MCF 10A (cell line): ENCODE measurements around the gene CHRDL2. TPM values are rescaled to one million over a fixed set of nuclear protein-coding genes. Genes with fewer than 3 reads are reported as not detected.

Experiments
- BruUV-seq: library from RNA; stranded (reverse); fragments of 400-500 nt; replicated peaks from 2 replicates; lab custom pipeline; 2021; lab: Mats Ljungman, UMichigan
- CTCF ChIA-PET: fragments of 300-600 bp; sonication (Branson Sonifier 250); formaldehyde crosslinking; extraction: SDS; loops from one replicate; lab custom pipeline; 2021; ENCODE audit warnings: antibody characterized with exemption, inconsistent platforms; lab: Yijun Ruan, JAX
- POLR2A ChIA-PET: fragments of 300-600, 350-650 bp; sonication (Branson Sonifier 250); formaldehyde crosslinking; extraction: SDS; loops from one replicate; lab custom pipeline; 2020; ENCODE audit warnings: antibody characterized with exemption, inconsistent platforms; lab: Yijun Ruan, JAX
- DNase-seq: peaks from one replicate; pipeline ENCODE4 v3.0.0-alpha.2; 2018; ENCODE audit not compliant: unreplicated experiment
- H3K27ac Mint-ChIP-seq: one replicate; pipeline ENCODE4 v1.8.0; 2022; ENCODE audit warnings: mild to moderate bottlenecking, low read depth, mixed read lengths; ENCODE audit not compliant: unreplicated experiment
- H3K27me3 Mint-ChIP-seq: one replicate; pipeline ENCODE4 v1.8.0; 2022; ENCODE audit warnings: mixed read lengths; ENCODE audit not compliant: insufficient read depth, unreplicated experiment
- H3K36me3 Mint-ChIP-seq: one replicate; pipeline ENCODE4 v1.8.0; 2022; ENCODE audit warnings: mild to moderate bottlenecking, moderate library complexity, mixed read lengths; ENCODE audit not compliant: insufficient read depth, unreplicated experiment
- H3K4me1 Mint-ChIP-seq: one replicate; pipeline ENCODE4 v1.8.0; 2022; ENCODE audit warnings: mixed read lengths; ENCODE audit not compliant: insufficient read depth, unreplicated experiment
- H3K4me3 Mint-ChIP-seq: one replicate; pipeline ENCODE4 v1.8.0; 2022; ENCODE audit warnings: mild to moderate bottlenecking, moderate library complexity, mixed read lengths; ENCODE audit not compliant: unreplicated experiment
- H3K9me3 Mint-ChIP-seq: one replicate; pipeline ENCODE4 v1.8.0; 2022; ENCODE audit warnings: mixed read lengths; ENCODE audit not compliant: unreplicated experiment
- CTCF ChIP-seq: fragments of 200-600 bp; IDR thresholded peaks from one replicate; pipeline ENCODE4 v1.8.0; 2022; ENCODE audit warnings: antibody characterized with exemption, mild to moderate bottlenecking; ENCODE audit not compliant: unreplicated experiment
- intact Hi-C: fragments of 100-400 bp; cut with micrococcal nuclease; formaldehyde crosslinking; loops from 2 replicates; pipeline ENCODE4 v1.14.1; 2022
- total RNA-seq: library from RNA; stranded (reverse); gene quantifications from 2 replicates; pipeline ENCODE4 v1.2.3, GENCODE V29; 2022

The CHRDL2 gene
- total RNA-seq, 1 experiment from 2014 or later: not detected

GRCh38 chr11:74734559-74734925, 3.3 kb upstream of the CHRDL2 start:
- BruUV-seq: no TSS peak
- no peak for TF ChIP-seq CTCF
- intact Hi-C loops: no loop called here
- ChIA-PET CTCF (interaction anchor here (0.9 to 2.2 kb wide), 4 partner anchors 8 to 1940 kb away, joined by 3 to 13 read pairs (median 6); no protein-coding TSS in a partner anchor), POLR2A (no interaction called here)
- DNase-seq: no peak
- H3K9me3 Mint-ChIP-seq: no peaks in the 10 kb centered on the region
- H3K36me3 Mint-ChIP-seq: no peaks in the 10 kb centered on the region
- H3K27ac Mint-ChIP-seq: no peak overlapping the region
- peaks cover 48% of the 10 kb centered on the region for H3K27me3 Mint-ChIP-seq
- H3K4me1 Mint-ChIP-seq: peaks cover 6% of the 10 kb centered on the region
- no peak overlapping the region for H3K4me3 Mint-ChIP-seq

GRCh38 chr11:74730571-74731260, 510 bp downstream of the CHRDL2 start:
- intact Hi-C loops: no loop called here
- Mint-ChIP-seq H3K27ac (no peak overlapping the region), H3K36me3 (peaks cover 5% of the 10 kb centered on the region), H3K9me3 (no peaks in the 10 kb centered on the region), H3K27me3 (peaks cover 73% of the 10 kb centered on the region), H3K4me3 (peak overlapping the region; percentile 45), H3K4me1 (peaks cover 6% of the 10 kb centered on the region)
- no peak for DNase-seq
- TF ChIP-seq CTCF: no peak
- POLR2A ChIA-PET: no interaction called here
- CTCF ChIA-PET: no interaction called here
- no TSS peak for BruUV-seq

- H3K27me3 Mint-ChIP-seq: peaks cover 73% of the 10 kb centered on the region
Measured at GRCh38 chr11:74729397-74729796, 1.8 kb downstream of the CHRDL2 start.

More at GRCh38 chr11:74729397-74729796, 1.8 kb downstream of the CHRDL2 start:
- intact Hi-C loops: loop anchor here (5.0 kb wide), 1 partner anchor 42 kb away; no protein-coding TSS in a partner anchor
- Mint-ChIP-seq H3K4me3 (no peak overlapping the region), H3K9me3 (no peaks in the 10 kb centered on the region), H3K4me1 (peaks cover 6% of the 10 kb centered on the region), H3K27ac (no peak overlapping the region), H3K36me3 (peaks cover 5% of the 10 kb centered on the region)
- DNase-seq: no peak
- no peak for TF ChIP-seq CTCF
- ChIA-PET CTCF (interaction anchor here (0.5 to 8.0 kb wide), 5 partner anchors 19 to 119 kb away, joined by 3 to 82 read pairs (median 4); no protein-coding TSS in a partner anchor), POLR2A (interaction anchor here (0.6 to 1.2 kb wide), 2 partner anchors 32 to 732 kb away, joined by 3 to 4 read pairs; no protein-coding TSS in a partner anchor)
- no TSS peak for BruUV-seq
